GM18858 (cell line): ENCODE results near the gene CLTC.
"Not testable (repeated sequence)": the region's sequence is repeated elsewhere in the genome, so short reads cannot be mapped to it uniquely, and the experiment has no call there.

ENCODE experiments used
- ATAC-seq: cut with Tn5 transposase; IDR thresholded peaks from one replicate; pipeline ENCODE4 v1.9.1; 2021; ENCODE audit not compliant: unreplicated experiment

Gene CLTC

GRCh38 chr17:59633658-59634359, 14.1 kb downstream of the CLTC start:
- no peak for ATAC-seq

DNA sequence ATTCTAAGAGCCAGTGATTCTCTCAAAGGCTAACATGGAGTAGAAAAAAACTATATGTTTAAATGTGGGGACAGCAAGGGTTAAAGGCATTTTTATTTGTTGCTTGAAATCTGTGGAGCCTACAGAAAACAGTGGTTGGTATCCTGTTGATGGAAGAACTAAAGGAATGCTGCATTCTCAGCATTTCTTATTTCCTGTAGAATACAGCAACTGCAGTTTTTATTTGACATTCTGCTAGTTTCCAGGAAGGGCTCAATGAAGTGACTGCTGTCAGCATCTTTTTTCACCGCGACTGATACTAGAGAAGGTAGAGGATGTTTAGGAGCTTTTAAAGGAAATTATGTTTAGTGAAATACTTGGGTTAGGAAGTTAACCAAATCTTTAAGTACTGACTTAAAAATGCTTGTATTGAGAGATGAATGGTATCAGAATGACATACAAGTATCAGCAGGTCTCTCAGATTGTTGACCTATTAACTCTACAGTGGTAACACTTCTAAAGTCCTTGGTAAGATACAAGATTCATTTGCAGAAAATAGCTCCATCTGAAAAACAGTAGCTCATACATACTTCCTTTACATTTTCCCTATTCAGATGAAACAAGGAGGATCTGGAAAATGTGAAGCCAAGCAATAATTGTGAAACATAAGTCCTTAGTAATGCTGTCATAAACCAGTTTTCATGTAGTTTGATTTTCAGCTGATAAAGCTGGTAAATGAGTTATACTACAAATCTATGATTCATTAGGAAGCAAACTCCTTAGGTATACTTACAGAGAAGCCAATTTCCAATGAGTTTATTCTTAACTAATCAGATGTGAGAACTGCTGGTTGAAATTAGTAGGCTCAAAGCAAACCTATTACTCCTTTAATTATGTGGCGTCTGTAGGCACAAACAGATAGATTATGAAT, 15.2 kb downstream of the CLTC start:
- ATAC-seq, result no peak

GRCh38 chr17:59637611-59638310, 18.1 kb downstream of the CLTC start:
- ATAC-seq, result no peak

GRCh38 chr17:59638553-59638952, 18.9 kb downstream of the CLTC start:
- no peak for ATAC-seq

DNA sequence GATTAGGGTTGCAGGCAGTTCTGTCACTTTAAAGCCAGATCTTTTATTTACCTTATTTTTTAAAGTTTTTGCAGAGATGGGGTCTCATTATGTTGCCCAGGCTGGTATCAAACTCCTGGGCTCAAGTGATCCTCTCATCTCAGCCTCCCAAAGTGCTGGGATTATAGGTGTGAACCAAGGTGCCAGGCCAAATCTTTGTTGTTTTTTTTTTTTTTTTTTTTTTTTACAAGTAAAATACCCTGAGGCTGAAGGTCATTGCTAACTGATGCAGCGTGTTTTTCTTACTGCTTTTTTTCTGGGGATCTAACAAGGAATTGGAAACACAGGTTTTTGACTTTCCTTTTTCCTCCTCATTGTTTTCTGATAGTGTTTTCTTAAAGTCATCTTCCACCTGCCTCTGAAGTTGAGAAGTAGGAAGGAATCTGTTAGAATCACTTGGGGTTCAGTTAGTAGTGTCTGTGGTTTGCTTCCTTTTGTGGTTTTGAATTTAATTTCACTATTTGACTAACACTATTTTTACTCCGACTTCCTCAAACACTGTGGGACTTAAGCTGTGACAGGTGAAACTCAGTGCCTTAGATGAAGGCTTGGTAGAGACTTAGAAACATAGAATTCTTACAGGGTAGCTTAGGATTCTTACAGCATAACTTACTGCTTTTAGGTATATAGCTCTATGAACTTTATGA, 22.2 kb downstream of the CLTC start:
- peak; percentile 85 for ATAC-seq

DNA sequence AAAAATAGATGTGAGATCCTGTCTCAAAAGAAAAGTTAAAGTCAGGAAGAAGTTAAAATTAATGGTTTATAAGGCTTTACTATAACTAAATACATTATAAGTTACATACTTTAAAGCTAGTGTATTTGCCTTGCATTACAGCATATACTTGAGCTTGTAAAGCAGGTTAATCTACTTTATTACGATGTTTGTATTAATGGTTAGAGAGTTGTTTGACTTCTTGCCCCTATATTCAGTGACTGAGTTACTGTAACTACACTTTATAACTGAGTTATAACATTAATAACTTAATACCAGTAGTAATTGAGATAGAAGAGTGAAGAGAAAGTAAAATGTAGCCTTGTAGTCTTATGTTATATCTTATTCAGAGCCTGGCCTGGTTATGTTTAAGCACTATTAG, 22.9 kb downstream of the CLTC start:
- ATAC-seq, result no peak

DNA sequence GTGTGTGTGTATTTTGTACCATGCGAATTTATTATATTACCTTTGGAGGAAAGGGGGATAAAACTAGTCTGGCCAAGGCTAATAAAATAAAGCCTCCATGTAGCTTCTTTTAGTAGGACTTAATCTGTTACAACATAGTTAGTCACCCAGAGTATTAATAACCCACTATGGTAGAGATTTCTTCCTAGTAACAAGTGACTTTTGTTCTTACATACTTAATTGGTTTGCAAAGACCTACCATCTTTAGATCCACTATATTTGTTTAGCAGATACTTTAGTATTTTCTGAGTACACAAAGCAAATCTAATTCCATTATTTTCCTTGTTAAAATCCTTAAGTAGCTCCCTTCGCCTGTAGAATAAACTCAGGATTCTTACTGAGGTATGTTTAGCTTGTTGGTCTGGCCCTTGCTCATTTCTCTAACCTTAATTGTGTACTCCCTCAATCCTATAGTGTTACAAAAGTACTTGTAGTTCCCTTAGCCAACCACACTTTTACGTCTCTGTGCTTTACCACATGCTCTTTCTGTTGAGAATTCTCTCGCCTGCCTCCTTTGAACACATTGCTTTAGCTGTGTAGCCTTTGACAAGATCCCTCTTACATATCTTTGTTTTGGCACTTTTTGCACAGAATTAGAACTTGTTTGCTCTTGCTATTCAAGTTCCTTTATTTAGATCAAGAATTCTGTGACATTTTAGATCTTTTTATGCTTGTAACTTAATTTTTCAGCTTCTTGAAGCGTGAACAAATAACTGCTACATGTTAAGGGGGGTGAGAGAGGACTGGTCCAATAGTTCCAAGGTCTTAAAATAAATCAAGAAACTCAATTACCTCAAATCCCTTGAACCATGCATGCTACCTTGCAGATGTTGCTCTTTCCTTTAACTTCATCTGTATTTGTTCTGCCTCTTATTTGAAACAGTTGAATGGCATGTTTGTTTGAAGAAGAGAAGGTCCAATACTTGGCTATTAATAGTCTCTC, 23.8 kb downstream of the CLTC start:
- ATAC-seq, result no peak

DNA sequence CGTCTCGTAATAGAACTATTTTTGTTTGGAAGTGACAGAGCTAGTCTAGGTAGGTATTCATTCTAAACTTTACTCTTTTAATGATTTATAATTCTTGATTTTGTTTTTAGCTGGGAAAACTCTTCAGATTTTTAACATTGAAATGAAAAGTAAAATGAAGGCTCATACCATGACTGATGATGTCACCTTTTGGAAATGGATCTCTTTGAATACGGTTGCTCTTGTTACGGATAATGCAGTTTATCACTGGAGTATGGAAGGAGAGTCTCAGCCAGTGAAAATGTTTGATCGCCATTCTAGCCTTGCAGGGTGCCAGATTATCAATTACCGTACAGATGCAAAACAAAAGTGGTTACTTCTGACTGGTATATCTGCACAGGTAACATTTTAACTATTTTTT, 27.6 kb downstream of the CLTC start:
- ATAC-seq, result no peak

DNA sequence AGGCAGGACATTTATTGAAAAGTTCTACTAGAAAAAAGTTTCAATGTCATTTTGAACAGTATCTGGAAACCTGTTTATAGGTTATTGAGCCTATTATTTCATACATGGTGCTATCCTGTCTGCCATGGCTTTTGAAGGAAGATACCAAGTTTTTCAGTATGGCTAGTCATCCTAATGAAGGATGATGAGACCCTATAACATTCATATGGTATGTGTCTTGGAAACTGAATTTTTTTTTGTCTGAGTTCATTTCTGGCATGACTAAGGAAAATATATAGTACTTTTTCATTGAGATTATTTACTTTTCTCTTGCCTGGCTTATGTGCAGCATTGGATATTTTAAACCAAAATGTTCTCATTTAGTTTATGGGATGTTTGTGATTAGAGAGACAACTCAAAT, 30.2 kb downstream of the CLTC start:
- ATAC-seq, result no peak

- ATAC-seq, result no peak
Observed at GRCh38 chr17:59650642-59651041, 30.9 kb downstream of the CLTC start.

DNA sequence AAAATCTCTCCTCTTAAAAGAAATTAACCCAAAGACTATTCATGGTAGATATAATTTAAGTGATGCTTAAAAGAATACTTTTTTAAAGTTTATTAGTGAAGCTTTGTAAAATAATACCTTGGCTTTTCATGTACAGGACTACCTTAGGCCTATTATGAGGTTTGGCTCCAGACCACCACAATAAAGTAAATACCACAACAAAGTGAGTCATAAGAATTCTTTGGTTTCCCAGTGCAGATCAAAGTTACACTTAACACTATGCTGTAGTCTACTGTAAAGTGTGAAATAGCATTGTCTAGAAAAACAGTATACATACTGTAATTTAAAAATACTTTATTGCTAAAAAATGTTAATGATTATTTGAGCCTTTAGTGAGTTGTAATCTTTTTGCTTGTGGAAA, 31.7 kb downstream of the CLTC start:
- no peak for ATAC-seq

DNA sequence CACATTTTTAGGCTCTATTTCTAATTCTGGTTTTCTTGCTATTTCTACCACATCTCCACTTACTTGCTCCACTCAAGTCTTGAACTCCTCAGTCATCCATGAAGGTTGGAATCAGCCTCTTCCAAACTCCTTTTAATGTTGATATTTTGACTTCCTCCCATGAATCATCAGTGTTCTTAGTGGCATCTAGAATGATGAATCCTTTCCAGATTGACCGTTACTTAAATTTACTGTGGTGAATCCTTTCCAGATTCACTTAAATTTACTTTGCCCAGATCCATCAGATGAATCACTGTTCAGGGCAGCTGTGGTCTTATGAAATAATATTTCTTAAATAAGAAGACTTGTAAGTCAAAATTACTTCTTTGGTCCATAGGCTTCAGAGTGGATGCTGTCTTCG, 32.4 kb downstream of the CLTC start:
- no peak for ATAC-seq

- not testable (repeated sequence) for ATAC-seq
Observed at GRCh38 chr17:59656624-59657023, 36.9 kb downstream of the CLTC start.

GRCh38 chr17:59666235-59666634, 46.5 kb downstream of the CLTC start:
- no peak for ATAC-seq

DNA sequence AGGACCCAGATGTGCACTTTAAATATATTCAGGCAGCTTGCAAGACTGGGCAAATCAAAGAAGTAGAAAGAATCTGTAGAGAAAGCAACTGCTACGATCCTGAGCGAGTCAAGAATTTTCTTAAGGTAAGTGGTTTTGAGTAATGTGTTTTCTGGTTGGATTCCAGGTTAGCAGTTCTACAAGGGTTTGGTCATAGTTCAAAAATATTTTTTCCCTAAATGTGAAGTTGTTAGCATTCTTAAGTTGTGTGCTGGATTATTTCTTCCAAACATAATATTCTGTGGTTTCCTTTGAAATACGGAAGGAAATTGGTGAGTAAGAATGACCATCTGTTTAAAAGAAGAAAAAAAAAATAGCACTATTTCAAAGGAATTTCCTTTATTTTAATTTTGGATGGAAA, 49.1 kb downstream of the CLTC start:
- ATAC-seq, result no peak

DNA sequence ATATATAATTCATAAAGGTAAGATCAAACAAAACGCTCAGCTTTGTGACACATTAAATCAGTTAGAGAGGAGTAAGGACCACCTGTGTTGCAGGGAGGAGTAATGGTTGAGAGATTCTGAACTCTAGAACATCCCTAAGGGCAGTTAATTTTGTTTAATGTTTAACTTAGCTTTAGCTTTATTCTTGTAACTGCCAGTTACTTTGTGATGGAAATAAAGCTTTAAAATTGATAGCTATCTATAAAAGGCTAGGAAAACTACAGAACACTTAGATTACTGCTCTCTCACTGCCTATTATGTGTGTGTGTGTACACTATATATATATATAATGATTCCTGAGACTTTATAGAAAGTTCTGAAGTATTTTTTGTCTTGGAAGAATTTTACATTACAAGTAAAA, 49.7 kb downstream of the CLTC start:
- no peak for ATAC-seq

GRCh38 chr17:59669944-59670343, 50.2 kb downstream of the CLTC start:
- ATAC-seq, result no peak

DNA sequence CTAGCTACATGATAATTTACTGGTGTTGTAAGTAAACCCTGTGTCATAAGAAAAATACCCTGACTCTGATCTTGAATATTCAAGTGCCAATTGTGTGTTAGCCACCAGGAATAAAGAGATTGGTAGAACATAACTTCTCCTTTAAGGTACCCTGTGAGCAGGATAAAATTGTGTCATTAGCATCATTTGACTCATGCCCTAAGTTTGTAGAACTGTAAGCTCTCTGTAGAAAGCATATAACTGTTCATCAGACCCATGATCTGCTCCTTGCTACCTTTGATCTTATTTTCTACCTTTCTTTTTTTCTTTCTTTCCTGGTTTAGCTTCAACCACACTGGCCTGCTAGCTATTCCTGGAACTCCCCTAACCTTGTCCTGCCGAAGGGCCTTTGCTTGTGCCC, 51.7 kb downstream of the CLTC start:
- ATAC-seq, result no peak

DNA sequence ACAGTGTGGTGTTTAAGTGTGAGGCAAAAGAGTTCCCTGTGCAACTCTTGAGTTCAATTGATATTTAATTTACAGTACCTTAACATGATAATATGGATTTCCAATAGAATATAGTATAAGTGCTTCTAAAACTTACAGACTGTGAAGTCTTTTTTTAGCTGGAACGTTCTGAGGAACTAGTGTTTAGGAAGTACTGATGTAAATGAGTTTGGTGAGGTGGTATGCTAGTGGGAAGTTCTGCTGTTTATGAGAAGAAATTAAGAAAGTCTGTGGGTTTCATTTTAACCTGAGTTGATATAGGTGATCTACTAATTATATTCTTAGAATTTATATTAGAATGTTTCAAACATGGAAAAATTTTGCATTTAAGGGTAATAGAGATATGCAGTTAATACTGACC, 55.5 kb downstream of the CLTC start:
- no peak for ATAC-seq

- no peak for ATAC-seq
Observed at GRCh38 chr17:59676716-59677115, 57.0 kb downstream of the CLTC start.
